WI38 (cell line): ENCODE results near the gene CREG1.

Experiments used
- H3K4me3 ChIP-seq: 2 replicates; pipeline ENCODE4 v1.5.1; 2011; ENCODE audit warnings: low read depth, mild to moderate bottlenecking, control low read depth, low read length
- TF ChIP-seq, protein P1 (sequence below): IDR thresholded peaks from 2 replicates; pipeline ENCODE4 v1.5.1; 2012; ENCODE audit warnings: low read depth, mild to moderate bottlenecking, control low read depth, low read length

CREG1 gene

DNA sequence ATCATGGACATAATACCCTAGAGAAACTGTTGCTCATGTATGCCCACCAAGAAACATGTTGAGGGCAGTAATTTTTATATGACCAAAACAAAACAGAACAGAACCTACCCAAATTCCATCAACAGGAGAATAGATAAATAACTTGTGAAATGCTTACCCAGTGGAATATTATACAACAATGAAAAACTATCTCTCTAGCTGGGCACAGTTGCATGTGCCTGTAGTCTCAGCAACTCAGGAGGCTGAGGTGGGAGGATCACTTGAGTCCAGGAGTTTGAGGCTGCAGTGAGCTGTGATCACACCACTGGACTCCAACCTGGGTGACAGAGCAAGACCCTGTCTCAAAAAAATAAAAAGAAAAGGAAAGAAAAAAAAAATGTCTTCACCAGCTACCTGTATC, 38.9 kb upstream of the CREG1 start:
- no peak overlapping the region for H3K4me3 ChIP-seq
- TF ChIP-seq, protein P1, sequence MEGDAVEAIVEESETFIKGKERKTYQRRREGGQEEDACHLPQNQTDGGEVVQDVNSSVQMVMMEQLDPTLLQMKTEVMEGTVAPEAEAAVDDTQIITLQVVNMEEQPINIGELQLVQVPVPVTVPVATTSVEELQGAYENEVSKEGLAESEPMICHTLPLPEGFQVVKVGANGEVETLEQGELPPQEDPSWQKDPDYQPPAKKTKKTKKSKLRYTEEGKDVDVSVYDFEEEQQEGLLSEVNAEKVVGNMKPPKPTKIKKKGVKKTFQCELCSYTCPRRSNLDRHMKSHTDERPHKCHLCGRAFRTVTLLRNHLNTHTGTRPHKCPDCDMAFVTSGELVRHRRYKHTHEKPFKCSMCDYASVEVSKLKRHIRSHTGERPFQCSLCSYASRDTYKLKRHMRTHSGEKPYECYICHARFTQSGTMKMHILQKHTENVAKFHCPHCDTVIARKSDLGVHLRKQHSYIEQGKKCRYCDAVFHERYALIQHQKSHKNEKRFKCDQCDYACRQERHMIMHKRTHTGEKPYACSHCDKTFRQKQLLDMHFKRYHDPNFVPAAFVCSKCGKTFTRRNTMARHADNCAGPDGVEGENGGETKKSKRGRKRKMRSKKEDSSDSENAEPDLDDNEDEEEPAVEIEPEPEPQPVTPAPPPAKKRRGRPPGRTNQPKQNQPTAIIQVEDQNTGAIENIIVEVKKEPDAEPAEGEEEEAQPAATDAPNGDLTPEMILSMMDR, result no peak

DNA sequence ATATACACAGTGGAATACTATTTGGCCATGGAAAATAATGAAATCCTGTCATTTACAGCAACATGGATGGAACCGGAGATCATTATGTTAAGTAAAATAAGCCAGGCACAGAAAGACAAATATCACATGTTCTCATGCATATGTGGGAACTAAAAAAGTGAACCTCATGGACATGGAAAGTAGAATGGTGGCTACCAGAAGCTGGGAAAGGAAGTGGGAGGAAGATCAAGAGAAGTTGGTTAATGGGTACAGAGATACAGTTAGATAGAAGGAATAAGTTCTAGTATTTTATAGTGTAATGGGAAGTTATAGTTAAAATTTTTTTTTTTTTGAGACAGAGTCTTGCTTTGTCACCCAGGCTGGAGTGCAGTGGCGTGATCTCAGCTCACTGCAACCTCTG, 34.8 kb upstream of the CREG1 start:
- TF ChIP-seq, protein P1, result no peak
- H3K4me3 ChIP-seq, result no peak overlapping the region

DNA sequence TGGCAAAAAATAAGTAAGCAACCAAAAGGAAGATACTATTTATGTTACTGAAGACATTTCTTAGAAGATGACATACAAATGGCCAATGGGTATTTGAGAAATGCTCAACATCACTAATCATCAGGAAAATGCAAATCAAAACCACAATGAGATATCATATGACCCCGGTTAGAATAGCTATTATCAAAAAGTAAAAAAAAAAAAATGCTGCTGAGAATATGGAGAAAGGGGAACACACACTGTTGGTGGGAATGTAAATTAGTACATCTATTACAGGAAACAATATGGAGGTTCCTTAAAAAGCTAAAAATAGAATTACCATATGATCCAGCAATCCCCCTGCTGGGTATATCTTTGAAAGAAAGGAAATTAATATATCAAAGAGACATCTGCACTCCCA, 34.3 kb upstream of the CREG1 start:
- H3K4me3 ChIP-seq, result no peak overlapping the region
- TF ChIP-seq, protein P1, result no peak

DNA sequence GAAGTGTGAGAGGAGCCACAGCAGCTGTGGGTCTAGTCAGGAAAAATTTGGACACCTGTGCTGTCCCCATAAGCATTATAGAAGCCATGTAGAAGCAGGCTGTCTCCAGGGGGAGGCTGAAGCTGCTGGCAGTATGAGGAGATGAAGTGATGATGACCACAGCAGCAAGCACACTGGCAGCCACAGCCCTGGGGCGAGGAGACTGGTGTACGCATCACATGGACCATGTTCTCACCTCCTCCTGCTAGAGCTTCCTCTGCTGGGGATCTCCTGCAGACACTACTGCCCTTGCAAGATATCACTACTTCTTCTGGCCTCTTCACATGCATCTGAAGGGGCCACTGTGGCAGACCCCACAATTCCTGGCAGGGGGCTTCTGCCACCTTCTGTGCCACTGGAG, 33.8 kb upstream of the CREG1 start:
- no peak overlapping the region for H3K4me3 ChIP-seq
- TF ChIP-seq, protein P1, result no peak

DNA sequence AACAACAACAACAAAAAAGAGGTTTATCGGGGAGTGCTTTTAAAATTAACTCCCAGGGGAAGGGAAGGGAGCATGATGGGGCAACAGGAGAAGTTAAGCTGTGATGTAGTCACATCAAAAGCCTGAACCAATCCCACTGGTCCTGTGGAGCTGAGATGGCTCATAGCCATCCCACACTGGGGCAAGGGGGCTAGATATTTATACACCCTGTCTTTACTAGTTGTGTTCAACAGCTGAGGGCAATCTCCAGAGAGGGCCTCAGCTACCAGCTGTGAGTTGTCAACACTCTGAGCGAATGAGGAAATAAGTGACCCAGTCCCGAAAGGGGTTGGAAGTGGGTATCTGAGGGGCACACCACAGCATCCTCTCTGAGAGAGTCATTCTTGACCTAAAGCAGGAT, 31.0 kb upstream of the CREG1 start:
- no peak overlapping the region for H3K4me3 ChIP-seq
- TF ChIP-seq, protein P1, result no peak

DNA sequence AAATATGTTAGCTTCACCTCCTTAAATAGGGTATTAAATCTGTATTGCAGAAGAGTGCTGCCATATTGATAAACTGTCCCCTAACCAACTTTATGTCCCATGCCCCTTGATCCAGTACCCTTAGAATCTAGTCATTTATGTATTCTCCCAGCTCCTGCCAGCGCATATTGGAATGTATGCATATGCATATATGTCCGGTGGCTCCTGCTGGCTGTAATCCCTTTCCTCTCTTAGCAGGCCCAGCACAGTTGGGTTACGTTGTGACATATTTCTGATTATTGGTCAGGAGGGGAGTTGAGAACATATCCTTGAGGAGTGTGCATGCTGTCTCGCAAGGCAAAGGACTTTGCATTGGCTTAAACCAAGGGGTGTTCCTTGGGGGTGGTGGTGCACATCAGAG, 29.2 kb upstream of the CREG1 start:
- H3K4me3 ChIP-seq, result no peak overlapping the region
- TF ChIP-seq, protein P1, result no peak

DNA sequence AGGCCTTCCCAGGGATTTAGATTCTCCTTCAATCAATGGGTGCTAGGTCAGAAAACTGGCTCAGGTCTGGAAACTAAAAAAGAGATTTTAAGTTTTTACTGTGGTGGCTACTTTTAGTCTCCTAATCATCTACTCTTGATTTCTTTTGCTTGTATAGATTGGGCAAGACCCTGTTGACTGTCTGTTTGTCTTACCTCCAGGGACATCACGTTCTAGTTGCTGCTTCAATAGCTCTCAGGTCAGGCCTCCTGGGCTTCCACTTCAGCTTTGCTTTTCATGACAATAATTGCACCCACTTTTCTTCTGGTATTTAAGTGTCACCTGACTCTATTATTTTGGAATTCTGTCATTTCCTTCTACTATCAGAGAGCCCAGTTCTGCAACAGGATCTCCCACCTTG, 28.5 kb upstream of the CREG1 start:
- TF ChIP-seq, protein P1, result no peak
- H3K4me3 ChIP-seq, result no peak overlapping the region
